RKO (cell line): Measurements from ENCODE around the gene CD164L2.

Experiments used
- DNase-seq: peaks from one replicate; pipeline ENCODE4 v3.0.0-alpha.2; 2016; ENCODE audit warnings: low spot score

CD164L2 gene

DNA sequence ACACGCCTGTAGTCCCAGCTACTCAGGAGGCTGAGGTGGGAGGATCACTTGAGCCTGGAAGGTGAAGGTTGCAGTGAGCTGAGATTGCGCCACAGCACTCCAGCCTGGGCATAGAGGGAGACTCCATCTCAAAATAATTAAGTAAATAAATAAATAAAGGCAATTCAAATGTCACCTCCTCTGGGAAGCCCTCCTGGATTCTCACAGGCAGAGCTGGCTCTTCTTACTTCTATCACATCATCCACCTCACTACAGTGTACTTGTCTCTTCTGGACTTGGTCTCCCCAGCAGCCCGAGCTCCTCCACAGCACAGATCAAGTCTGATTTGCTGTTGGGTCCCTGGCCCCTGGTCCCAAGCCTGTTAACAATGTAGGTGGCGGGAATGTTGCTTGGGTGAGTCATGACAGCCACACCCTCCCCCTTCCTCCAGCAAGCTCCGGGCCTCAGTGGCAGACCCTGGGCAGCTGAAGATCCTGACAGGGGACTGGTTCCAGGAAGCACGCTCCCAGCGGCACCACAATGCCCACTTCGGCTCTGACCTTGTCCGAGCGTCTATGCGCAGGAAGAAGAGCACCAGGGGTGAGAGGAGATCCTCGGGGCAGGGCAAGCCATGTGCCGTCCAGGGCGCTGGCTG lies 36.0 kb downstream of the CD164L2 start:
- no peak for DNase-seq

DNA sequence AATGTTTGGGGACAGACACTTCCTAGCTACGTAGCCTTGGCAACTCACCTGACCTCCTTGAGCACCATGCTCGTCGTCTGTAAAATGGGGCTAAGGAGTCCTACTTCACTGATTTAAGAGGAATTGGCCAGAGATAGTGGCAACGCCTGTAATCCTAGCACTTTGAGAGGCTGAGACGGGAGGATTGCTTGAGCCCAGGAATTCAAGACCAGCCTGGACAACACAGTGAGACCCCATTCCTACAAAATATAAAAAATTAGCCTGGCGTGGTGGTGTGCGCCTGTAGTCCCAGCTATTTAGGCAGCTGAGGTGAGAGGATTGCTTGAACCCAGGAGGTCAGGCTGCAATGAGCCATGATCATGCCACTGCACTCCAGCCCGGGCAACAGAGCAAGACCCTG lies 36.8 kb downstream of the CD164L2 start:
- no peak for DNase-seq

- DNase-seq = no peak
These were observed 37.9 kb downstream of the CD164L2 start for GRCh38 chr1:27345272-27345671.

GRCh38 chr1:27343639-27344025 lies 39.5 kb downstream of the CD164L2 start:
- no peak for DNase-seq

GRCh38 chr1:27342778-27343638 lies 40.1 kb downstream of the CD164L2 start:
- no peak for DNase-seq

DNA sequence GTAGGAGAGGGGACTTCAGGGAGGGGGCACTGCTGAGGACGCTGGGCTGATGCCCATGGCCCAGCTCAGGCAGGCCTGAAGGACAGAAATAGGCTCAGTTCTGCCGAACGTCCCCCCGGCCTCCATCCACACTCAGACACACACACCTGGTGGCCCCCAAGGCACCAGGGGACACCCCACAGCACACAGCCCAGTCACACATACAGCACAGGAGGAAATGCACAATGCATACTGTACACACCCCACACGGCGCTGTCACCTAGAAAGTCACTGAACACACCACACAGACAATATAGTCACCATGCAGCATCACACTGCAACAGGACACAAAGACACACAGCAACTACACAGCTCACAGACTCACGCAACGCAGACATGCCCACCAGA lies 40.7 kb downstream of the CD164L2 start:
- no peak for DNase-seq

DNA sequence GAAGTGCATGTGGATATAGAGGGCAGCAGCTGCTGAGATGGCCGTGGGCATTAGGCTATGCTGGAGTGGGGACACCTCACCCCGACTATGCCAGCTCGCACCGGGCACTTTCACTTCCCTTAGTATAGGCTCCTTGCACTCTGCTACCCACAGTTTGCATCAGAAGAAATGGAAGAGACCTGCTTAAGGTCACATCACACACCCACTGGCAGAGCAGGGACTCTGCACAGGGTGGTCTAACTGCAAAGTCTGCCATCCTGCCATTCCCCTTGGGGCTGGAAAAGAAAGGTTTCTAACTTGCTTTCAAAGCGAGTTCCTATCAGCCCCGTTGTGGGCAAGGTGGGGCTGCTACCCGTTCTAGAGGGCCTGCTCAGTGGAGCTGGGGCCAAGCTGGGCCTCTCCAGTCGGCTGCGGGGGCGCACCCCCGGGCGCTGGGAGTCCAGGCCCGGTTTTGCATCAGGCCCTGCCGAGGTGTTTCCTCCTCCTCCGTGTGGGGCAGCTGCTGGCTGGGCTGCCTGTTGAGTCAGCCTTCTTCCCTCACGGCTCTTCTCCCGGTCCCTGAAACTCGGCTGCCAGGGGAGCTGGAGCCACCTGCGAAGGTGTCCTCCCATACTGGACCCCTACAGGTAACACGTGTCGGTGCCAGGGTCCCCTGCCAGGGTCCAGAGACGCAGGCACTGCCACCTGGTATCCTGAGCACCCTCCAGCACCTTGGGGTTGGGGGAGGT lies 41.4 kb downstream of the CD164L2 start, which contains the start of gene SYTL1:
Gene SYTL1, plus strand, starts transcription at position 498 of the 728 bp plus-strand sequence. CDS start 3,313 bp downstream, outside the sequence.
- peak; percentile 65 for DNase-seq

DNA sequence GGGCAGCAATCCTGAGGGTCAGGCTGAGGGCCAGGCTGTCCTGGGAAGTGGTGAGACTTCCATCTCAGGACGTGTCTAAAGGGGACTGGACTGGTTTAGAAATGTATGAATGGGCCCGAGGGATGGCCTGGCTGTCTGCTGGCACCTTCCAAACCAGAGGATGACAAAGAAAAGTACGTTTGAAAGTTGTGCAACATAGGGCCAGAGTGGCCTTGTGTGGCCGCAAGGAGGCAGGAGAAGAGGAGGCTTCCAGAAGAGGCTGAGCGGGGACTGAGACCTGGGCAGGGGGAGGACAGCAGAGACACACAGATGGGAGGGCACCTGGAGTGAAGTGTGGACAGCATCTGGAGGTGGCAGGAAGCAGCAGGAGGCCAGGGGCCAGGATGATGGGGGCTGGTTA lies 43.9 kb downstream of the CD164L2 start:
- no peak for DNase-seq

DNA sequence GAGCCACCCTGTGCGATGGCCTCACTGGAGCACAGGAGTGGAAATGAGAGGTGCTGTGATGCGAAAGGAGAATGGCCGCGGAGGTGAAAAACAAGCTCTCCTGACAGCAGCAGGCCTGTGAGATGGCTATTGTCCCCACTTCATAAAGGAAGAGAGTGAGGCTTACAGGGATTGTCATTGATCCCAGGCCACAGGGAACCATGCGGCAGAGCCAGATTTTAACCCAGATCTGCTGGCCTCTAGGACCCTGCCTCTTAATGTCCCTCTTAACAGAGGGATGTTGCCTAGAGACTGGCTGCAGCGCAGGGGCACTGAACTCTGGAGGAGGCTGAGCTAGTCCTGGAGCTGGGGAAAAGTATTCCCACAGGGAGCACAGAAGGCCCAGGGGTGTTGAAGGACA lies 44.4 kb downstream of the CD164L2 start:
- no peak for DNase-seq

GRCh38 chr1:27336756-27337155 lies 46.4 kb downstream of the CD164L2 start:
- no peak for DNase-seq

- DNase-seq = no peak
These were observed 47.4 kb downstream of the CD164L2 start for GRCh38 chr1:27335506-27336422.

- DNase-seq = no peak
These were observed 49.3 kb downstream of the CD164L2 start for GRCh38 chr1:27333717-27334279.

DNA sequence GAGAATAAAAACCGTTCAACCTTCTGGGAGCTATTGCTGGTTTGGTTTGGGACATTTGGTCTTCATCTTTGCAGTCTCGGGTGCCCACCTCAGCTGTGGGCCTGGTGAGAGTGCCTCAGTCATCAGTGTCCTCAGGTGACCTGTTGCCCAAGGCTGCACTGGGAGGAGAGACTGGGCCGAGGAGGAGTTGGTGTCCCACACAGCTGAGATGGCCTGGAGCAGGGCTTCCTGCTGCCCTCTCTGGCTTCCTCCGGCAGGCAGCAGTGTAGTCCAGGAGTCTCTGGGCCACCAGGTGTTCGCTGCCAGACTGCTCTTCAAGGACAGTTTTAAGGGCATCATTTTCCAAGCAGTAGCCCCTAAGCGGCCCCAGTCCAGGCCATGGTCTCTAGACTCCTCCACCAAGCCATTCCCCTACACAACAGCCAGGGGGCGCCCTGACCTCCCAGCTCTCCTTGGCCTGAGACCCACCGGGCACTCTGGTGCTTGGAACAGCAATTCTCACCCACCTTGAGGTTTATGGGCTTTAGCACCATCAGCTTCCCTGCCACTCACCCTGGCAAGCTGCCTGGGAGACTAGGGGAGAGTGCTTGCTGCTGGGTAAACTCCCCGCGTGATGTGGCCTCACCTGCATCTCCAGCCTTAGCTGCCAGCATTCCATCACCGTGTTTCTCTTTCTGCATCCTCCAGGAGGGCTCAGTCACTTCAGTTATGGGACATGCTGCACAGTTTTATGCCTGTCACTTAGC lies 50.4 kb downstream of the CD164L2 start:
- DNase-seq = no peak

- DNase-seq = no peak
These were observed 51.2 kb downstream of the CD164L2 start for GRCh38 chr1:27331922-27332321.

DNA sequence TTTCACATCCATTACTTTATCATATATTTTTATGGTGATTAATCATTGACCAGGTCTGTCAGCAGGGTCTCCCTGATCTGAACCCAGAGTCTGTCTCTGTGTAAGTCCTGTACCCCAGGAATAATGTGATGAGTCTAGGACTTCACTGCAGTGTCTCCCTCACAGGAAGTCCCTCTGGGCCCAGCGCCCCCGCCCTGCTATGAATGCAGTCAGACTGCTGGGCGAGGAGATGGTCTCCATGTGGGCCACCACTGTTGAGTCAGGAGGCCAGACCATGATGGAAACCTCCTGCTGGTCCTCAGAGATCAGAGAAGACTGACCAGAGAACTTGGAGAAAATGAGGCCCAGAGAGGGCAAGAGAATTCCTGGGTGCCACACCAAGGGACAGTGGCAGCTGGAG lies 51.7 kb downstream of the CD164L2 start:
- no peak for DNase-seq

- no peak for DNase-seq
These were observed 52.3 kb downstream of the CD164L2 start for GRCh38 chr1:27330786-27331185.
